Frontal cortex (tissue), 4 donors: ENCODE results near the gene ABHD16B. TPM values are rescaled to one million over a fixed set of nuclear protein-coding genes. Genes with fewer than 3 reads are reported as not detected.
"Not testable (repeated sequence)": the region's sequence is repeated elsewhere in the genome, so short reads cannot be mapped to it uniquely, and the experiment has no call there.

Experiments used
- DNase-seq, 2 donors: peaks; one replicate each; pipeline ENCODE4 v3.0.0; 2012; ENCODE audit warnings: low spot score in 2 of 2
- FAIRE-seq: peaks from 2 replicates; lab custom pipeline; 2012; peaks lifted over from hg19 to GRCh38; lab: Jason Lieb, UNC
- total RNA-seq: library from RNA; depleted of rRNA; stranded (reverse); fragments of >200 nt; gene quantifications from one replicate; pipeline ENCODE4 v1.2.3, GENCODE V29; 2014
- donor health status: control.
- donor health status: control.
- donor health status: control.

Gene ABHD16B
- total RNA-seq, 1 donor from 2014 or later = not detected

GRCh38 chr20:63833776-63834490 is 27.4 kb upstream of the ABHD16B start:
- DNase-seq (no peak), FAIRE-seq (no peak)

- FAIRE-seq (no peak), DNase-seq (no peak)
These were observed 26.8 kb upstream of the ABHD16B start for GRCh38 chr20:63834491-63834880.

GRCh38 chr20:63835021-63835858 is 26.1 kb upstream of the ABHD16B start:
- DNase-seq (peak; percentile 82 to 93), FAIRE-seq (no peak)

GRCh38 chr20:63836458-63837344 is 24.6 kb upstream of the ABHD16B start:
- DNase-seq (no peak), FAIRE-seq (no peak)

- no peak for DNase-seq
- FAIRE-seq = no peak
These were observed 23.8 kb upstream of the ABHD16B start for GRCh38 chr20:63837479-63837878.

GRCh38 chr20:63839620-63840019 is 21.7 kb upstream of the ABHD16B start:
- FAIRE-seq (no peak), DNase-seq (no peak)

GRCh38 chr20:63840405-63840828 is 20.9 kb upstream of the ABHD16B start:
- DNase-seq (no peak), FAIRE-seq (no peak)

- FAIRE-seq (no peak), DNase-seq (no peak)
These were observed 19.0 kb upstream of the ABHD16B start for GRCh38 chr20:63842258-63842657.

- FAIRE-seq (no peak), DNase-seq (no peak)
These were observed 18.1 kb upstream of the ABHD16B start for GRCh38 chr20:63843222-63843621.

- FAIRE-seq (no peak), DNase-seq (no peak)
These were observed 17.5 kb upstream of the ABHD16B start for GRCh38 chr20:63843778-63844177.

GRCh38 chr20:63844511-63844991 is 16.7 kb upstream of the ABHD16B start:
- no peak for DNase-seq
- no peak for FAIRE-seq

- DNase-seq = peak in 1 of 2 donors; percentile 62
- no peak for FAIRE-seq
These were observed 15.0 kb upstream of the ABHD16B start for GRCh38 chr20:63846128-63846771.

- DNase-seq (no peak), FAIRE-seq (no peak)
These were observed 14.4 kb upstream of the ABHD16B start for GRCh38 chr20:63846888-63847236.

GRCh38 chr20:63847237-63848002 is 13.9 kb upstream of the ABHD16B start:
- DNase-seq = no peak
- no peak for FAIRE-seq

GRCh38 chr20:63848003-63848911 is 13.0 kb upstream of the ABHD16B start:
- DNase-seq (no peak), FAIRE-seq (no peak)

GRCh38 chr20:63850689-63851547 is 10.4 kb upstream of the ABHD16B start:
- no peak for FAIRE-seq
- no peak for DNase-seq

GRCh38 chr20:63851548-63851943 is 9.8 kb upstream of the ABHD16B start:
- not testable (repeated sequence) for DNase-seq, FAIRE-seq
